Hematopoietic multipotent progenitor cell treated with erythropoietin and hydrocortisone succinate and interleukin-3 and kit ligand, for 8 days (in vitro differentiated cells): ENCODE results near the gene BROX.

ENCODE experiments used
- DNase-seq: peaks from one replicate; pipeline ENCODE4 v3.0.0-alpha.2; 2015

BROX gene

DNA sequence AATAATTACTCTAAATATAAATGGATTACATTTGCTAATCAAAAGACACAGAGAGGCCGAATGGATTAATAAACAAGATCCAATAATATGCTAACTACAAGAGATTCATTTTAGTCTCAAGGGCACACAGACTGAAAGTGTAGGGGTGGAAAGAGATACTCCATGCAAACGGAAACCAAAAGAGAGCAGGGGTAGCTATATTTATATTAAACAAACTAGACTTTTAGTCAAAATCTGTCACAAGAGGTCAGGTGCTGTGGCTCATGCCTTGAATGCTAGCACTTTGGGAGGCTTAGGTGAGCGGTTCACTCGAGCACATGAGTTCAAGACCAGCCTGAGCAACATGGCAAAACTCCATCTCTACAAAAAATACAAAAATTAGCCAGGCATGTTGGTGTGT is 68.9 kb downstream of the BROX start:
- no peak for DNase-seq

DNA sequence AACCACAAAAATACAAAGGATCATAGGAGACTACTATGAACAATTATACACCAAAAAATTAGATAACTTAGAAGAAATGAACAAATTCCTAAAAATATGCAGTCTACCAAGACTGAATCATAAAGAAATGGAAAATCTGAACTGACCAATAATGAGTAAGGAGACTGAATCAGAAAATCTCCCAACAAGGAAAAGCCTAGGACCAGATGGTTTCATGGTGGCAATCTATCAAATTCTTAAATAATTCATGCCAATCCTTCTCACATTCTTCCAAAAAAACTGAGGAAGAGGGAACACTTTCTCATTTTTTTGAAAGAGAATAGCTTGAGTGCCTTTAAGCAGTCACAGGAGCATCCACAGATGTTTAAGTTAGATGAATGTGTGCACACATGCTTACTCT is 70.7 kb downstream of the BROX start:
- no peak for DNase-seq

DNA sequence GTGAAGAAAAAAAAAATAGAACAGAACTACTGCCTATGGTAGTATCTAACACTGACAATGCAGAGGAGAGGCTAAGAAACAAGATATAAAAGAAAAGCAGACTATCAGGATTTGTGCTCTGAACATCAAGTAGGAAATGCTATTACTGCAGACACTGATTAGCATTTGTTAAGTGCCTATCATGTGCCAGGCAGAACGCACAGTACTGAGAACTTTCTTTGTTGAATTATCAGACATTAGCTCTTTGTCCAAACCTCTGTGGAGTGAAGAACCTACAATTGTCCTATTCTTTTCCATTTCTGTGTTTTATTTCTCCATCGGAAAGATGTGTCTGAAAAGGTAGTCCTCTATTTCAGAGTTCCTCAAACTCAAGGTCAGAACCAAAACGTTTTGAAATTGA is 72.0 kb downstream of the BROX start:
- no peak for DNase-seq
